ENCODE results near the gene AUTS2. TPM values are rescaled to one million over a fixed set of nuclear protein-coding genes. Genes with fewer than 3 reads are reported as not detected.

AUTS2 gene
- total RNA-seq, 3 donors from 2014 or later, result 31.2 to 67.6 (median 36.5) TPM

DNA sequence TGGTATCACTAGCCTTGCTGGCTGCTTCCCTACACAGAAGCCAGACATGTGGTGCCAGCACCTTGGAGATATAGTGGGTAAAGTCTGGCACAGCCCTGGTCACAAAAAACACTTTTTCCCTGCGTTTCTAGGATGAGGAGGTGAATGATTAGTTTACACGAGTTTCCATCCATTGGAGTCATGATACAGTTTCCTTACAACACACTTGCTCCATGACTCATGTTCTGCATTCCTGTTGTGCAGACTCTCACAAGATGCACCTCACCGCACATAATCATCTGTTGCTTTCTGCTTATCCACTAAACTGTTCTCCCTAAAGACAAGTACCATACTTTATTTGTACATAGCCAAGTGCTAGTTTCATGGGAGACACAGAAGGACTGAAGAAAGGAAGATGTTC is 786.6 kb downstream of the AUTS2 start:
- ATAC-seq, result no peak
- H3K9me3 ChIP-seq, result no peaks in the 10 kb centered on the region
- TF ChIP-seq, protein P1, sequence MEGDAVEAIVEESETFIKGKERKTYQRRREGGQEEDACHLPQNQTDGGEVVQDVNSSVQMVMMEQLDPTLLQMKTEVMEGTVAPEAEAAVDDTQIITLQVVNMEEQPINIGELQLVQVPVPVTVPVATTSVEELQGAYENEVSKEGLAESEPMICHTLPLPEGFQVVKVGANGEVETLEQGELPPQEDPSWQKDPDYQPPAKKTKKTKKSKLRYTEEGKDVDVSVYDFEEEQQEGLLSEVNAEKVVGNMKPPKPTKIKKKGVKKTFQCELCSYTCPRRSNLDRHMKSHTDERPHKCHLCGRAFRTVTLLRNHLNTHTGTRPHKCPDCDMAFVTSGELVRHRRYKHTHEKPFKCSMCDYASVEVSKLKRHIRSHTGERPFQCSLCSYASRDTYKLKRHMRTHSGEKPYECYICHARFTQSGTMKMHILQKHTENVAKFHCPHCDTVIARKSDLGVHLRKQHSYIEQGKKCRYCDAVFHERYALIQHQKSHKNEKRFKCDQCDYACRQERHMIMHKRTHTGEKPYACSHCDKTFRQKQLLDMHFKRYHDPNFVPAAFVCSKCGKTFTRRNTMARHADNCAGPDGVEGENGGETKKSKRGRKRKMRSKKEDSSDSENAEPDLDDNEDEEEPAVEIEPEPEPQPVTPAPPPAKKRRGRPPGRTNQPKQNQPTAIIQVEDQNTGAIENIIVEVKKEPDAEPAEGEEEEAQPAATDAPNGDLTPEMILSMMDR (IDR thresholded peaks at IDR 0.05), result no peak
- DNase-seq, result no peak
- no peaks in the 10 kb centered on the region for H3K4me1 ChIP-seq (ENCODE audit: low read depth)
- intact Hi-C loops (cut with DNase I, micrococcal nuclease), result no loop called here
- no peaks in the 10 kb centered on the region for H3K36me3 ChIP-seq (ENCODE audit: low read depth)
- no peak overlapping the region for H3K4me3 ChIP-seq

DNA sequence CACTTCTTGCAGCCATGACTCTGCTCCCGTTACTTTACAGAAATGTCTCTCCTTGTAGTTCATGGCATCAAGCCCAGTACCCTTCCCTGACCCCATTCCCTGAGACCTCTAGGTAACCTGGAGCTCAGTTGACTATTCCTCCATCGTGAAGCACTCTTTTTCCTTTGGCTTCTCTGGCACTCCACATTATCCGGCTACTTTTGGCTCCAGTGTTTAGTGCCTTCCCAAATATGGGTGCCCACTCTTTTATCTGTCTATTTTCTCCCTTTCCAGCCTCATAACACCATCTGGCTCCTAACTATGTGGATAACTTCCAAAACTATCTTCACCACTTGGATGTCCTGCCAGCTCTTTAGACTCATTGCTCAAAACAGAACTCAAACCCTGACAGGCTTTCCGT is 788.9 kb downstream of the AUTS2 start:
- H3K4me3 ChIP-seq, result no peak overlapping the region
- TF ChIP-seq, protein P1 (IDR thresholded peaks at IDR 0.05), result no peak

DNA sequence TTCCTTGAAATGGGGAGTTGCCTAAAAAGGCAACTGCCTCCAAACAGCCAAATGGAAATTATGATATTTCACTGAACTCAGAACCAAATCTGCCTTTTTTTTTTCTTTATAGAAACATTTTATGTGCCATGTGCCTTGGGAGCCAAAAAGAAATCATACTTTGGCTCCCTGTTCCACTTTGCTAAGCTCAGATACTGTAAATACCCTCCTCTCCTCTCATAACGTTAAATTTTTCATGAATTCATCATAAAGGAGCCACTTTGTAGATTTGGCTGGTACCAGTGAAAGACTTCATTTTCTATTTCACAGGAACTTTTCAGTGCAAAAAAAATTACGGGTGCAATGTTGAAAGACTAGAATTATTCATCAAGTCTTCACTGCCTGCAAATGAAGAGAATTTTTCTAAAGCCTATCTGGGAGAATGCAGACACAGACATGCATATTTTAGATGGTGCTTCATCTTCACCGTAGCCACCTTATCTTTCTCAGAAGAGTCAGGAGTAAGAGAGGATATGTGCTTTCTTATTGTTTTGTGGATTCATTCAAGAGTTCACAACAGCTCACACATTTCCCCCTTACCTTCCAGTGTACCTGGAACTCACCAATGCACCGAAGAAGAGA is 791.4 kb downstream of the AUTS2 start:
- ATAC-seq (no peak), DNase-seq (no peak)
- H3K9me3 ChIP-seq, result no peaks in the 10 kb centered on the region
- TF ChIP-seq, protein P1 (IDR thresholded peaks at IDR 0.05), result no peak
- intact Hi-C loops (cut with DNase I, micrococcal nuclease), result no loop called here
- H3K4me1 ChIP-seq (ENCODE audit: low read depth), result no peaks in the 10 kb centered on the region
- no peak overlapping the region for H3K4me3 ChIP-seq
- H3K36me3 ChIP-seq (ENCODE audit: low read depth), result no peaks in the 10 kb centered on the region

More for the DNA sequence above, 788.9 kb downstream of the AUTS2 start:
- no peaks in the 10 kb centered on the region for H3K9me3 ChIP-seq
- intact Hi-C loops (cut with DNase I, micrococcal nuclease), result no loop called here
- no peaks in the 10 kb centered on the region for H3K36me3 ChIP-seq (ENCODE audit: low read depth)
- DNase-seq, result no peak
- no peak for ATAC-seq
- H3K4me1 ChIP-seq (ENCODE audit: low read depth), result no peaks in the 10 kb centered on the region

DNA sequence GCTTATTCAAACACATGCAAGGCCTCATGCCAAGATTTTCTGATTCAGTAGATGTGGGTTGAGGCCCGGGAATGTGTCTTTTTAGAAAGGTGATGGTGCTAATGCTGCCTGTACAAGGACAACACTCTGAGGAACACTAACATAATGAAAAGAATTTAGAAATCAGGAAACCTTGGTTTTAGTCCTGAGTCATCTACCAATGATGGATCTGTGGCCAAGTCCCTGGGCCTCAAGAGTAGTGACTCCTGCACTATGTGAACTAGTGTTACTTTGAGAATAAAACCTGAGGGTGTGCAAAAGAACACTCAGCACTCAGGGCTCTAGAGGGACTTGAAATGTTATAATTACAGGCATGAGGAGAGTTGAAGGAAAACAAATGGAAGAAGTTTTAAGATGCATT is 792.0 kb downstream of the AUTS2 start:
- ATAC-seq (no peak), DNase-seq (no peak)
- no peaks in the 10 kb centered on the region for H3K4me1 ChIP-seq (ENCODE audit: low read depth)
- no peak overlapping the region for H3K4me3 ChIP-seq
- no peaks in the 10 kb centered on the region for H3K9me3 ChIP-seq
- TF ChIP-seq, protein P1 (IDR thresholded peaks at IDR 0.05), result no peak
- H3K36me3 ChIP-seq (ENCODE audit: low read depth), result no peaks in the 10 kb centered on the region
- intact Hi-C loops (cut with DNase I, micrococcal nuclease), result no loop called here

DNA sequence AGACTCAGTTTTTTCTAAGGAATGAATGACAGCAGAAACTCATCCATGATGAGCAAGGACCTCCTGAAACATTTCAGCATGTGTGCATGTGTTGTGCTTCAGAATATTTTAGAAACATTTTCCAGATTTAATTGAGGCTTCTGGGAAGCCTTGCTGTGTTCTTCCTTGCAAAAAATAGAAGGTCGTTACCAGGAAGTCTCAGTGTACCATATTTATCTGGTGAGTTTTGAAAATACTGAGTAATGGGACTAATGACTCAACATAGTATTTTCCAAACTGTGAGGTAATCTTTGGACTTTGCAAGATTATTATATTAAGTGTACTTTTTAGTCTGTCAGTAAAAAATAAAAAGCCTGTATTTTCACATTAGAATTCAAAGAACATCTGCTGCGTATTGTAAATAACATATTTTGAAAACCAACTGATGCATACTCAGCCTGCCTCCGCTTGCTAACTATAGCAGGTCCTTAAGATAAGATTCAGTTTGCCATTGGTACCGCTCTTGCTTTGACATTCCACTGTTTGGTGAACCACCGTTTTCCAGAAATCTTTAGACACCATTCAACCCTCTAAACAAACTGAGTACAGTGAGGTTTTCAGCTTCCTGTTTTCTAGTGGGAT is 794.1 kb downstream of the AUTS2 start:
- DNase-seq (no peak), ATAC-seq (peak; percentile 36)
- Histone ChIP-seq H3K4me3 (no peak overlapping the region), H3K4me1 (ENCODE audit: low read depth) (no peaks in the 10 kb centered on the region), H3K36me3 (ENCODE audit: low read depth) (no peaks in the 10 kb centered on the region), H3K9me3 (no peaks in the 10 kb centered on the region)
- intact Hi-C loops (cut with DNase I, micrococcal nuclease), result no loop called here
- TF ChIP-seq, protein P1 (IDR thresholded peaks at IDR 0.05), result no peak
